ENCODE measurements around the gene SPC24.
A peak's percentile ranks its signal among the peaks of the same experiment; 100 is the strongest.
"Not testable (repeated sequence)": the region's sequence is repeated elsewhere in the genome, so short reads cannot be mapped to it uniquely, and the experiment has no call there.

Gene SPC24

GRCh38 chr19:11137542-11138384 lies 17.8 kb downstream of the SPC24 start:
- H3K4me3 ChIP-seq (ENCODE audit: low read depth, low read length), result no peak overlapping the region
- peak; percentile 73 for TF ChIP-seq CTCF (IDR thresholded peaks at IDR 0.05; ENCODE audit: borderline replicate concordance, insufficient read depth, low read depth, low read length)

- no peak for TF ChIP-seq CTCF (IDR thresholded peaks at IDR 0.05; ENCODE audit: borderline replicate concordance, insufficient read depth, low read depth, low read length)
- no peak overlapping the region for H3K4me3 ChIP-seq (ENCODE audit: low read depth, low read length)
Measured at GRCh38 chr19:11136400-11137101, 19.0 kb downstream of the SPC24 start.

GRCh38 chr19:11131471-11131870 lies 24.1 kb downstream of the SPC24 start:
- TF ChIP-seq CTCF (IDR thresholded peaks at IDR 0.05; ENCODE audit: borderline replicate concordance, insufficient read depth, low read depth, low read length), result no peak
- no peak overlapping the region for H3K4me3 ChIP-seq (ENCODE audit: low read depth, low read length)

GRCh38 chr19:11130824-11131455 lies 24.6 kb downstream of the SPC24 start:
- peak; percentile 91 for TF ChIP-seq CTCF (IDR thresholded peaks at IDR 0.05; ENCODE audit: borderline replicate concordance, insufficient read depth, low read depth, low read length)
- H3K4me3 ChIP-seq (ENCODE audit: low read depth, low read length), result no peak overlapping the region

GRCh38 chr19:11127905-11128304 lies 27.7 kb downstream of the SPC24 start:
- no peak overlapping the region for H3K4me3 ChIP-seq (ENCODE audit: low read depth, low read length)
- TF ChIP-seq CTCF (IDR thresholded peaks at IDR 0.05; ENCODE audit: borderline replicate concordance, insufficient read depth, low read depth, low read length), result no peak

- H3K4me3 ChIP-seq (ENCODE audit: low read depth, low read length), result no peak overlapping the region
- TF ChIP-seq CTCF (IDR thresholded peaks at IDR 0.05; ENCODE audit: borderline replicate concordance, insufficient read depth, low read depth, low read length), result peak; percentile 72
Measured at GRCh38 chr19:11125994-11126685, 29.4 kb downstream of the SPC24 start.

- H3K4me3 ChIP-seq (ENCODE audit: low read depth, low read length), result not testable (repeated sequence)
Measured at GRCh38 chr19:11124157-11124556, 31.4 kb downstream of the SPC24 start.

All from GM12875 (cell line).